IPS-18c (cell line): Measurements from ENCODE around the gene AP2M1.
A peak's percentile ranks its signal among the peaks of the same experiment; 100 is the strongest.

Experiments used
- H3K4me3 ChIP-seq: 2 replicates; pipeline ENCODE4 v1.7.0; 2013; ENCODE audit warnings: low read depth, mild to moderate bottlenecking, low read length, moderate library complexity; ENCODE audit not compliant: insufficient read depth
- H3K9me3 ChIP-seq: one replicate; pipeline ENCODE4 v1.6.1; 2013; ENCODE audit warnings: mild to moderate bottlenecking, low read length, moderate library complexity; ENCODE audit not compliant: control insufficient read depth, insufficient read depth

The AP2M1 gene

GRCh38 chr3:184173374-184173722, 1.3 kb upstream of the AP2M1 start:
- Histone ChIP-seq H3K4me3 (no peak overlapping the region), H3K9me3 (no peaks in the 10 kb centered on the region)

DNA sequence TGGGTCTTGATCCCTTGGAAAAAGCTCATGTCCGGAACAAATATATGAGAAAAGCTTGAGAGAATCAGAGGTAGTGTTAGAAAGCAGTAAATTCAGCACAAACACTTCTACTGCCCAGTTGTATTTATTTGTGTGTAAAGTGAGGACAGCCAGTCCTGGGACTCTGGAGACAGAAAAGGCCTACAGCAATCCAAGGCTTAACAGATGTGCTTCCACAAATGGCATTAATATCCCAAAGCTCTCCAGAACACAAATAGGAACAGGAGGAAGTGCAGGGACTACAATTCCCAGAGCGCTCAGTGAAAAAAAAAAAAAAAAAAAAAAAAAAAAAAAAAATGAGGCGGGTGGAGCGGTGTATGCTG, 390 bp upstream of the AP2M1 start:
- Histone ChIP-seq H3K4me3 (no peak overlapping the region), H3K9me3 (no peaks in the 10 kb centered on the region)

DNA sequence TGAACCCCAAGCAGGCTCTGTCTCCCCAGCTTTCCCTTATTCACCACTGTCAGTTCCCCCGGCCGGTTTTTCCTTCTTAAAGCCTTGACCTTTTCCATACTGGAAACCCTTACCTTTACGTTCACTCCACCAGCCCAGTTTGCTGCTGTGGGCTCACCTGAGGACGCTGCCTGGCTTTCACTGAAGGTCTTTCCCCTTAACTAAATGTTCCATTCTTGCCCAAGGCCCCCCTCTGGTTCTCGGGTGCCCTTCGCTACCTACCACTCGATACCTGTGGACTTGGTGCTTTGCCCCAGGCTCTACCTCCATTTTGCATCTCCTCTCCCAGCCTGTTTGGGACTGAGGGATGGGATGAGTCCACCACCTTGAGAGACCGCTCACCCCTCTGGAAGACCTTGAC, 851 bp downstream of the AP2M1 start:
- Histone ChIP-seq H3K9me3 (no peaks in the 10 kb centered on the region), H3K4me3 (peak overlapping the region; percentile 94)

- Histone ChIP-seq H3K9me3 (no peaks in the 10 kb centered on the region), H3K4me3 (peak overlapping the region; percentile 94)
Observed at GRCh38 chr3:184175981-184176376, 1.3 kb downstream of the AP2M1 start.

- no peaks in the 10 kb centered on the region for H3K9me3 ChIP-seq
Observed at GRCh38 chr3:184176377-184177330, 2.0 kb downstream of the AP2M1 start.

DNA sequence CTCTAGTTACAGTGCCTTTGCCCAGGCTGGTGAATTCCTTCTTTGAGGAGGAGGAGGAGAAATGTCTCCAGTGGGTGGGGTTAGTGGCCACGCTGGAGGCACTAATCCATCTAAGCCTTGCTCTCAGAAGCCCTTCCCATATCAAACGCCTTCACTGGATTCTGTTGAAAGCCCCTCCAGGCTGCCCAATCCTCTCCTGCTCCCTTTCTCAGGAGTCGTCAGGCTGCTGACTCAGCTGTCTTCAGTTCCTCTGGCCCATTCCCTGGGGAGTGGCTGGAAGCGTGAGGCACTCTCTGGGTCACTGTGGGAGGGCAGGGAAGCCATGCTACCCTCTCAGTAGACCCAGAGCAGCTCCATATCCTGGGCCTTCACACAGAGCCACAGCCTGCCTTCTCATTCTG, 2.7 kb downstream of the AP2M1 start:
- H3K9me3 ChIP-seq: no peaks in the 10 kb centered on the region
- peak overlapping the region; percentile 94 for H3K4me3 ChIP-seq

More at GRCh38 chr3:184176377-184177330, 2.0 kb downstream of the AP2M1 start:
- H3K4me3 ChIP-seq: peak overlapping the region; percentile 94

GRCh38 chr3:184177767-184178306, 3.2 kb downstream of the AP2M1 start:
- Histone ChIP-seq H3K9me3 (no peaks in the 10 kb centered on the region), H3K4me3 (no peak overlapping the region)

- no peak overlapping the region for H3K4me3 ChIP-seq
Observed at GRCh38 chr3:184178521-184179138, 4.0 kb downstream of the AP2M1 start.

GRCh38 chr3:184180165-184180564, 5.5 kb downstream of the AP2M1 start:
- H3K9me3 ChIP-seq: no peaks in the 10 kb centered on the region
- no peak overlapping the region for H3K4me3 ChIP-seq

More at GRCh38 chr3:184178521-184179138, 4.0 kb downstream of the AP2M1 start:
- H3K9me3 ChIP-seq: no peaks in the 10 kb centered on the region

GRCh38 chr3:184181596-184181995, 6.9 kb downstream of the AP2M1 start:
- H3K4me3 ChIP-seq: no peak overlapping the region
- no peaks in the 10 kb centered on the region for H3K9me3 ChIP-seq

- no peak overlapping the region for H3K4me3 ChIP-seq
- no peaks in the 10 kb centered on the region for H3K9me3 ChIP-seq
Observed at GRCh38 chr3:184183679-184184078, 9.0 kb downstream of the AP2M1 start.

DNA sequence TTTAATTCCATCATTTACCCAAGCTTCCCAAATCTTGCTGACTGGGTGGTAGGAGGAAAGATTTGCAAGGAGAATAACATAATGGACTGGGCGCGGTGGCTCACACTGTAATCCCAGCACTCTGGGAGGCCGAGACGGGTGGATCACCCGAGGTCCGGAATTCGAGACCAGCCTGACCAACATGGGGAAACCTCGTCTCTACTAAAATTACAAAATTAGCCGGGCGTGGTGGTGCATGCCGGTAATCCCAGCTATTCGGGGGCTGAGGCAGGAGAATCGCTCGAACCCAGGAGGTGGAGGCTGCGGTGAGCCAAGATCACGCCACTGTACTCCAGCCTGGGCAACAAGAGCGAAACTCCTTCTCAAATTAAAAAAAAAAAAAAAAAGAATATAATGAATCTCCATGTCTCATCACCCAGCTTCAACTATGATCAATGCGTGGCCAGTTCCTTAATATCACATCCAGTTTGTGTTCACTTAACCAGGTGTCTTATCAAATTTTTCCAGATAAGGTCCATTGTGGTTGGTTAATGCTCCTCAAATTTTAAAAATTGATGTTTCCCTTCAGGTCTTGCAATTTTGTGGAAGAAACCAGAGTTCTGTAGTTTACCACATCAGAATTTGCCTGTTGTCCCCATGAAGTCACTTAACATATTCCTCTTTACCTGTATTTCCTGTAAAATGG, 10.0 kb downstream of the AP2M1 start:
- H3K9me3 ChIP-seq: no peaks in the 10 kb centered on the region
- H3K4me3 ChIP-seq: peak overlapping the region; percentile 22

GRCh38 chr3:184185461-184186183, 11.0 kb downstream of the AP2M1 start:
- Histone ChIP-seq H3K9me3 (no peaks in the 10 kb centered on the region), H3K4me3 (peak overlapping the region; percentile 98)

GRCh38 chr3:184186184-184186901, 11.7 kb downstream of the AP2M1 start, which contains the start of gene ABCF3:
TSS of gene ABCF3 (plus strand) at chr3:184186199. CDS start at chr3:184186208, 9 bp downstream.
- no peaks in the 10 kb centered on the region for H3K9me3 ChIP-seq
- peak within 1 kb of the TSS; percentile 98 for H3K4me3 ChIP-seq

GRCh38 chr3:184186902-184187207, 12.2 kb downstream of the AP2M1 start:
- Histone ChIP-seq H3K4me3 (peak overlapping the region; percentile 98), H3K9me3 (no peaks in the 10 kb centered on the region)

DNA sequence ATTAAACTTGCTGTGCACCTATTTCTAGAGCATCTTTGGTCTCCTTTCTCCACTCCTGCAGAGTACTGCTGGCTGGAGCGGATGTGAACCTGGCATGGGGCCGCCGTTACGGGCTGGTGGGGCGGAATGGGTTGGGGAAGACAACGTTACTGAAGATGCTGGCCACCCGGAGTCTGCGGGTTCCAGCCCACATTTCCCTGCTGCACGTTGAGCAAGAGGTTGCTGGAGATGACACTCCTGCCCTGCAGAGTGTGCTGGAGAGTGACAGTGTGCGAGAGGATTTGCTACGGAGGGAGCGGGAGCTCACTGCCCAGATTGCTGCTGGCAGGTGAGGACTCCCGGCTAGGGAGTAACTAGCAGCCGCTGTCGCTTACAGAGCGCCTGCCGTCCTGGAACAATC, 13.4 kb downstream of the AP2M1 start:
- H3K4me3 ChIP-seq: no peak overlapping the region
- no peaks in the 10 kb centered on the region for H3K9me3 ChIP-seq

GRCh38 chr3:184189421-184189820, 14.8 kb downstream of the AP2M1 start:
- H3K4me3 ChIP-seq: no peak overlapping the region
- no peaks in the 10 kb centered on the region for H3K9me3 ChIP-seq
